DOHH2 (cell line): ENCODE data around the gene HNRNPAB.

Experiments used
- EZH2phosphoT487 ChIP-seq: fragments of 200-600 bp; sonication (generic); IDR thresholded peaks from 2 replicates; pipeline ENCODE4 v1.6.1; 2017; ENCODE audit warnings: borderline replicate concordance, mild to moderate bottlenecking, antibody characterized with exemption, low read length, moderate library complexity, mixed read lengths
- TF ChIP-seq, protein P1 (sequence below): fragments of 200-600 bp; sonication (generic); IDR thresholded peaks from one replicate; pipeline ENCODE4 v1.5.1; 2014; ENCODE audit warnings: antibody characterized with exemption, mild to moderate bottlenecking, low read depth, low read length; ENCODE audit not compliant: poor library complexity, severe bottlenecking

DNA sequence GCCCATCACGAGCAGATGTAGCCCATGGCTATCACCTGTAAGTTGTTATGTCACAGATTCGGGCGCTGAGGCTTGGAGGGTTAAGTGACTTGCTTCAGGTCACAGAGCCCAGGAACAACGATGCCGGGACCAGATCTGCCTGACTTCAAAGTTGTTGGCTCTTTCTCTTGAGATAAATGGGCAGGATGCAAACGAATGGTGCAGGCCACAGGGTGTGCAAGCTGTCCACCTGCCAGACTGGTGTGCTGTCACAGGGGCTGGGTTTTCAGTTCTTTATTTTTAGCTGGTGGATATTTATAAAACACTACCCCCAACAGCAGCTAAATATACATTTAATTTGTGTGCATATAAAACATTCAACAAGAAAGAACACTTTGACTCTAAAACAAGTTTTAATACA, 45.9 kb downstream of the HNRNPAB start:
- TF ChIP-seq, protein P1, sequence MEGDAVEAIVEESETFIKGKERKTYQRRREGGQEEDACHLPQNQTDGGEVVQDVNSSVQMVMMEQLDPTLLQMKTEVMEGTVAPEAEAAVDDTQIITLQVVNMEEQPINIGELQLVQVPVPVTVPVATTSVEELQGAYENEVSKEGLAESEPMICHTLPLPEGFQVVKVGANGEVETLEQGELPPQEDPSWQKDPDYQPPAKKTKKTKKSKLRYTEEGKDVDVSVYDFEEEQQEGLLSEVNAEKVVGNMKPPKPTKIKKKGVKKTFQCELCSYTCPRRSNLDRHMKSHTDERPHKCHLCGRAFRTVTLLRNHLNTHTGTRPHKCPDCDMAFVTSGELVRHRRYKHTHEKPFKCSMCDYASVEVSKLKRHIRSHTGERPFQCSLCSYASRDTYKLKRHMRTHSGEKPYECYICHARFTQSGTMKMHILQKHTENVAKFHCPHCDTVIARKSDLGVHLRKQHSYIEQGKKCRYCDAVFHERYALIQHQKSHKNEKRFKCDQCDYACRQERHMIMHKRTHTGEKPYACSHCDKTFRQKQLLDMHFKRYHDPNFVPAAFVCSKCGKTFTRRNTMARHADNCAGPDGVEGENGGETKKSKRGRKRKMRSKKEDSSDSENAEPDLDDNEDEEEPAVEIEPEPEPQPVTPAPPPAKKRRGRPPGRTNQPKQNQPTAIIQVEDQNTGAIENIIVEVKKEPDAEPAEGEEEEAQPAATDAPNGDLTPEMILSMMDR: no peak
- TF ChIP-seq EZH2phosphoT487: no peak
